Astrocyte (in vitro differentiated cells and primary cell): ENCODE data around the gene PCP2.

Source experiments
- EZH2 ChIP-seq: IDR thresholded peaks from 2 replicates; pipeline ENCODE4 v1.6.1; 2012; ENCODE audit warnings: mild to moderate bottlenecking, low read length, inconsistent platforms; ENCODE audit not compliant: insufficient read depth
- TF ChIP-seq, protein P1 (sequence below): IDR thresholded peaks from 2 replicates; pipeline ENCODE4 v1.5.1; 2011; ENCODE audit warnings: low read depth, mild to moderate bottlenecking, inconsistent platforms, low read length, moderate library complexity; ENCODE audit not compliant: insufficient read depth

GRCh38 chr19:7632340-7633203 lies 947 bp downstream of the PCP2 start:
- TF ChIP-seq, protein P1, sequence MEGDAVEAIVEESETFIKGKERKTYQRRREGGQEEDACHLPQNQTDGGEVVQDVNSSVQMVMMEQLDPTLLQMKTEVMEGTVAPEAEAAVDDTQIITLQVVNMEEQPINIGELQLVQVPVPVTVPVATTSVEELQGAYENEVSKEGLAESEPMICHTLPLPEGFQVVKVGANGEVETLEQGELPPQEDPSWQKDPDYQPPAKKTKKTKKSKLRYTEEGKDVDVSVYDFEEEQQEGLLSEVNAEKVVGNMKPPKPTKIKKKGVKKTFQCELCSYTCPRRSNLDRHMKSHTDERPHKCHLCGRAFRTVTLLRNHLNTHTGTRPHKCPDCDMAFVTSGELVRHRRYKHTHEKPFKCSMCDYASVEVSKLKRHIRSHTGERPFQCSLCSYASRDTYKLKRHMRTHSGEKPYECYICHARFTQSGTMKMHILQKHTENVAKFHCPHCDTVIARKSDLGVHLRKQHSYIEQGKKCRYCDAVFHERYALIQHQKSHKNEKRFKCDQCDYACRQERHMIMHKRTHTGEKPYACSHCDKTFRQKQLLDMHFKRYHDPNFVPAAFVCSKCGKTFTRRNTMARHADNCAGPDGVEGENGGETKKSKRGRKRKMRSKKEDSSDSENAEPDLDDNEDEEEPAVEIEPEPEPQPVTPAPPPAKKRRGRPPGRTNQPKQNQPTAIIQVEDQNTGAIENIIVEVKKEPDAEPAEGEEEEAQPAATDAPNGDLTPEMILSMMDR = no peak
- no peak for TF ChIP-seq EZH2
